CD4-positive, alpha-beta T cell treated with Interleukin-17A for 4 hours (primary cell): ENCODE measurements around the gene RTL1.

Experiments used
- DNase-seq: peaks from one replicate; pipeline ENCODE4 v3.0.0-alpha.2; 2020; ENCODE audit warnings: mixed read lengths

RTL1 gene

DNA sequence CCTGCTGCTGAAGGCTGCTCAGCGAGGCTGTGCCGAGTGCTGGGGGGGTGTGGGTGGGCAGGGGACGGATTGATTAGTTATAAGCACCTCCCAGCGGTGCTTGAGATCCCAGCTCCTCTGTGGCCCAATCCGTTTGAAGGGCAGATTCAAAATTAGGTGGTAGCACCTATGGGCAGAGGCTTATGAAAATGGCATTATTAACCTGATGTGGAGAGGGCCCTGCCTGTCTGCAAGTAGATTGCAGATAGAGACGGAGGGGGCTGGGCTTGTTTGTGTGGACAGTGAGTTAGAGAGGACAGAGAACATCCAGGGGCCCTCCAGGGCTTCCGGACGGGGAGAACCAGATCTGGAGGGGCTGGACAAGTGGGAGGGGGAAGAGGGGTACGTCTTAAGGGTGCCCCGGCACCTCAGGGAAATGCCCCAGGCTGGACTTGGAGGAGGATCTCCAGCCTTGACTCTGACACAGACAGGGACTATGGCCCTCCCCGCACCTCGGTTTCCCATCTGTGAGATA lies at the start of gene RTL1:
RTL1 (minus strand) TSS at position 51 of the 514 bp plus-strand sequence. CDS start 18,934 bp downstream, outside the sequence.
- DNase-seq: no peak

DNA sequence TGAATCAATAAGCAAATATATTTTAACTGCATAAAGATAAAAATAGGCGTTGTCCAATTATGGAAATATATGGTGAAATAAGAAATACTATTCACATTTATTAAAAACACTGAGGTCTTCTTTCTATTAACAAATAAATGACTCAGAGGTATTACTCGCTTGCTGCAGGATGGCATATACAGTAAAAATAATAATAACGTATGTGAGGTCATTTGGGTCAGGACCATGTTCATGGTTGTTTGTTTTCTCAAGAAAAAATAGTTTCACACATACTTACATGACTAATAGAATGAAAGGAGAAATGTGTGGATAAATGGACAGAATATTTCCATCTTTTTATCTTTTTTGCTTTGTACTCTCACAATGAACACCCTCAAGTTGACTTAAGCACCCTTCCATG lies 46.5 kb upstream of the RTL1 start:
- no peak for DNase-seq

DNA sequence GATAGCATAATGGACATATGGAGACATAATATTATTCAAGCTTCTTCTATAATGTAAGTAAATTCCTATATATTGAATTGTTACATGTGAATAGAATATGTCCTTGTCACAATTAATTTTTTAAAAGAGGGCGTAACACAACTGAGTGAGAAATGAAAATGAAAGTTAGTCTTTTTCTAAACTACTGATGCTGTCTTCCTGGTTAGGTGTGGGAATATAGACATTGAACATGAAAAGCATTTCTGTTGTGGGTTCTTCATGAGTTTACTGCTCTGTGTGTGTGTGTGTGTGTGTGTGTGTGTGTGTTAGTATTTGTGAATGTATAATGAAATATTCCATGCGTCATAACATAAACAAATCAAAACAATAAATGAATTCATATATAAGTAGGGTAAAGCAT lies 40.5 kb upstream of the RTL1 start:
- no peak for DNase-seq

DNA sequence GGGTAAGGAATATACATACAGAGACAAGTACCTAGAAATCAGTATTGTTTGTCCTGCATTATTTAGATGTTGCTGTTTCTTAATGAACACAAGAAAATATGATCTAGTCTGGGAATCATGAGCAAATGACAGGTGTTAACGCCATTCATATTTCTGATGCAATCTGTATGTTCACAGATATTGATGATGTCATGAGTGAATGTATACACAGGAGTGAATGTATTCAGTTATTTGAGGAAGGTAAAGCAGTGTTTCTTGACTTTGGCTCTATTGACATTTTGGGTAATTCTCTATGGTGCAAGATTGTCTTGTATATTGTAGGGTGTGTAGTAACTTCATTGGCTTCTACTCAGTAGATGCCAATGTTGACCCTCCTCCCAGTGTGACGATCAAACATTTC lies 26.7 kb upstream of the RTL1 start:
- DNase-seq: no peak

DNA sequence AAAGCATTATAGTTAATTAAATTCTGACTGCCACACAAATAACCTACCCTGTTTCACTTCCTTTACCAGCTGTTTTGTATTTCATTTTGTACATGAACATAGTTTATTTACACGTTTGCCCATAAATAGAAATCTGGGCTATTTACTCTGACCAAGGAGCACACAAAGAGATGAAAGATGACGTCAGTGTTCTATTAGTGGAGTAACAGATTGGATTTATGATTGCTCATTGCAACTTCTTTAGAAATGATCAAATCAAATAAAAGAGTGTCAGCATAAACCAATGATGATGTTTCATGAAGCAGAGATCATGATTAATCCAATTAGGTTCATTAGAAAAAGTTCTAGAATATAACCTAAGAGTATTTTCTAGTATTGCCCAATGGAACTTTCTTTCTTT lies 12.0 kb upstream of the RTL1 start:
- DNase-seq: no peak

DNA sequence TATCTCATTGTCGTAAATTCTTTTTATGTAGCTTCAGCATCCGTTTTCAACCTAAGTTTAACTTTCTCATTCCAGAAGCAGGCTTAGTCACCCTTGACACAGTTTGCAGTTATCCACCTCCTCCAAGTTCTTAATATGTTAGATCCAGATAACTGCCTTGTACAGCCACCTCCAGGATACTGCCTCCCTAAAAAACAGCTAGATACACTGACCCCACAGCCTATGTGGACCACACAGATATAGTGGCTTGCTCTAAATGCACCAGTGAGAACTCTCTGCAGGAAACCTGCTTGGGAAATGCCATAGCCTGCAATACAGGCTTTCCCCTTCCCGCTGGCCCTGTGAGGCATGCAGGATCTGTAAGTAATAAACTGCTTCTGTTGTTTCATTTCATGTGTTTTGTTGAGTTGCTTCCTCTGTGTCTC lies 11.1 kb upstream of the RTL1 start:
- no peak for DNase-seq

DNA sequence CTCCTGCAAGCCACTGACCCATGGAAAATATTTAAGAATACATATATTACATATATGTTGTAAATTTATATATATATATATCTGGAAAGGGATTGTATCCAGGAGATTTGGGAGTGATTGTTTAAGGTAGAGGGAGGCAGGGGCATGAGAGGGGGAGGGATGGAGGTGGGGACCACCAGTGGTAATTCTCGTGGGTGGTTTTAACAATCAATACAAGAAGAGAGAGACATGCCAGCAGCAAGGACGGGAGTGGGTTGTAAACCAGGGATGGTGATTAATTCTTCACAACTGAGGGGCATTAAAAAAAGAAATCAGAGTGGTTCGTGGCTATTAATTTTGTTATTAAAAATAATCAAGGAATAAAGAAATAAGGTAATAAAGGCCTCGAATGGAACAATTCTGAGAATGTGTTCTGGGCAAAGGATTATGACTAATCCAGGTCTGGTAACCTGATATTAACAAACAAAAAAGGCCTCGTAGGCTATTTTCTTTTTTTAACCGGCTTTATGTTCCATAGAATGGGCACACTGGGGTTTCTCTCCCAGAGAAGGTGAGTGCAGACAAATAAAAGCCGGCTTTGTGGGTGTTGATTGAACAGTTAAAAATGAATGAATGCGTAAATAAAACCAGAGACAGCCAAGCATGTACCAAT lies 8.3 kb upstream of the RTL1 start:
- no peak for DNase-seq

DNA sequence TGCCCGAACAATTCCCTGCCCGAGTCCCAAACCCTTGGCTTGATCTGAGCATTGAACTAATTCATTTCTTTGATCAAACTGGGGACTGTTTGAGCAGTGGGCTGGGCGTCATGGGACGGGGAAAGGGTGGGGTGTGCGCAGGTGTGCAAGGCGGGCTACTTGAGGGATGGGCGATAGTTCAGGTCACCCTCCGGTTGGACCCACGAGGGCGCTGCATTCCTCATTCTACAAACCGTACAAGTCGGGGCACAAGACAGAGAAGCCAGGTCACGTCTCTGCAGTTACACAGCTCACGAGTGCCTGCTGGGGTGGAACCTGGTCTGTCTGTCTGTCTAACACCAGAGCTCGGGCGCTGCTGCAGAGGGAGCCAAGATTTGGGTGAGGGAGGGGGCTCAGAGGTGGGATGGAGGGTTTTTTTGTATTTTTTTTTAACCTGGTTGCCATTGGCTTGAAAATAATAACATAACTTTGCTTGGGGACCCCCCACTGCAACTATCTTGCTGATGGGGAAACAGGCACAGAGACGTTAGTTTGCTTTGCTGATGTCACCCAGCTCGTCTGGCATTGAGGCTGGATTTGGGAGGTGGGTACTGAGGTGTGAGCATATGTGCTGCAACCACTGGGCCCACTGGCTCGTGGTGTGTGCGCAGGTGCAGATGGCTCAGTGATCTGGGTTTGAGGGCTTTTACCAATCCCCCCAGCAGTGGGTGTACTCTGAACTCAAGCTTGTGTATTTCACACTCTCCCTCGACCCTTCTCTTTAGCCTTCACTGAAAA lies 7.6 kb upstream of the RTL1 start:
- DNase-seq: no peak

DNA sequence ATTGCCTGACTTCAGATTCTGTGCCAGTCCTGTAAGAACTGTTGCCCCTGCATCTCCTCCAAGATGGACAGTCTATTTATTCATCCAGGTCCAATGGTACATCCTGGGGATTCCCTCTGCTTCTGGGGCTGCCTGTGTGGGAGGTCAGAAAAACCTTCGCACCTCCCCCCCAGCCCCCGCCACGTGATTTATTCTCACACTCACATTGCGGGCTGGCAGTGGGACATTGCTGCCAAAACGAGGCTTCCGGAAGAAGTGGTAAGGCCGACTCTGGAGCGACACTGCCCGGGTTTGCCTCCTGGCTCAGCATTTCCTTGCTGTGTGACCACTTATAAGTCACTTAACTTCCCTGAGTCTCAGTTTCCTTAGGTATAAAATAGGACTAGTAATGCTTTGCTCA lies 5.9 kb upstream of the RTL1 start:
- DNase-seq: no peak

DNA sequence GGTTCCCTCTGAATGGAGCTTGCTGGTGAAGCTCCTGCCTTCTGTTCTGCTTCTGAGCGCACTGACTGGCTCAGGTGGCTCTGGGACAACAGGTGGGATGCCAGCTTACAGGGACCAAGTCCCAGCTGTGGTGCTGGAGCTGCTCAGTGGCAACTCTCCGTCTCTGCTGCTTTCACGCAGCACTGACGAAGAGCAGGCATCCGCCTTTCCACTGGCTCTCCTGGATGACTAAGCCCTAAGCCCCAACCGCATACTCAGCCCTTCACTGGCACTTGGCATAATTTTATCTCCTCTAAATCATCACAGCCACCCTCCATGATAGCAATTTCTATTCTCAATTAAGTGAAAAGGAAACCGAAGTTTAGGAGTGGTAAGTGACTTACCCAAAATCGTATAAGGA lies 3.7 kb upstream of the RTL1 start:
- no peak for DNase-seq

DNA sequence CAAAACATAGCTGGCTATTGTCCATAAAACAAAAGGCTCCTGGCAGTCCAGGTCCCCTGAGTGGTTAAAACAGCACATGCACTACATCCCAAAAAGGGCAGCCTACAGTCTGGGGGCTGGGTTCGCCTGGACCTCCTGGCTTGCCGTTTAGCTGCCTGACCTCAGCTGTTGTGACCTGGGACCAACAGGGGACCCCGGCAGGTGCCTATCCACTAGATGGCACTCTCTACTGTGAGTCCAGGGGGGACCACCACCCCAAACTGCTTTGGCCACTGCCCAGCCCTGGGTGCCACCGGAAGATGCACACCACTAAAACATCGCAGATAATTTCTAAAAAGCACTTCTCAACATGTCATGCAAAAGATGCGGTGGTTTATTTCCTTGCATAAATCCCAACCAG lies 2.9 kb upstream of the RTL1 start:
- no peak for DNase-seq

DNA sequence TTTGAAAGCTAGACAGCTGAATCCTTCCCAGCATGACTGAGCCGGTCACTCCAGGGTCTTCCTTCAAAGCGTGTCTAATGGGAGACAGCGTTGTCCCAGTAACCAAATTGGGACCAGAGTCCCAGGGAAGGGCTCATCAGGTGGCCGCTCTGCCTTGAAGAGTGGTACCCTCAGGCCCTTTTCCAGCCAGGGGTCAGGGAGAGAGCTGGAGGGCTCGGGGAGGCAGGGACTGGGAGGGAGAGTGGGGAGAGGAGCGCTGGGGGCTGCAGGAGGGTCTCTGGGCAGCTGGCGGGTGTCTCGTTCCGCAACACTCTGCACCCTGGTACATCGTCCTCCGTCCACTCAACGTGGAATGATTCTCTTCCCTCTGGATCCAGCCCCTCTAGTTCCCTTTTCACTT lies 1.6 kb upstream of the RTL1 start:
- DNase-seq: no peak

DNA sequence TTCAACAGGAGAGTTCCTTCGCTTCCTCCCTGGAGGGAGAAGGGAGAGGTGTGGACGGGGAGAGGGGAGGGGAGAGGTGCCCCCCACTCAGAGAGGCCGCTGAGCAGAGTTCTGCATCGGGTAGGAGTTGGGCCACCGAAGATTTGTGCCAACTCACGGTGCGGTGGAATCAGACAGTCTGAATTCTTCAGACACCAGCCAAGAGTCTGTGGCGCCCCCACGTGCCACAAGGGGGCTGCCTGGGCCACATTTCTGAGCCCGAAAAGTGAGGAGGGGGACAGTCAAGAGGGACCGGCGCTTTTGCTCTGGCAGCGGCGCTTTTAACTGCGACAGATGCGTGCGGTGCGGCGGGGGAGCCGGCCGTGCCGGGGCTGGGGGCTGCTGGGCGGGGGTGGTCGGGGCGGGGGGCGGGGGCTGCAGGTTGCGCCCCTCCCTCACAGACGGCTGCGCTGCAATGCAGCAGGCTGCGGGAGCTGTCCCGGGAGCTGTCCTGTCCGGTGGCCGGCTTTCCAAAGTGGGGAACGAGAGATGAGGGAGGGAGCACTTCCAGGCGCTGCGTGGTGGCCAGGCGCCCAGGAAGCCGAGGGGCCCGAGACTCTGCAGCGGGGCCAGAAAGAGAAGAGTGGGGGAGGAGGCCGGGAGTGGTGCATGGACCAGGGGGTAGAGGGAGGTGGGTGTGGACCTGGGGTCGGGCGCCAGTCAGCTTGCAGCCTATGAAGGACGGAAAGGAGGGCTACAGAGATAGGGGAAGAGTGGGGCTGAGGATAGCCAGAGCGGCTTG lies 975 bp upstream of the RTL1 start:
- DNase-seq: no peak

DNA sequence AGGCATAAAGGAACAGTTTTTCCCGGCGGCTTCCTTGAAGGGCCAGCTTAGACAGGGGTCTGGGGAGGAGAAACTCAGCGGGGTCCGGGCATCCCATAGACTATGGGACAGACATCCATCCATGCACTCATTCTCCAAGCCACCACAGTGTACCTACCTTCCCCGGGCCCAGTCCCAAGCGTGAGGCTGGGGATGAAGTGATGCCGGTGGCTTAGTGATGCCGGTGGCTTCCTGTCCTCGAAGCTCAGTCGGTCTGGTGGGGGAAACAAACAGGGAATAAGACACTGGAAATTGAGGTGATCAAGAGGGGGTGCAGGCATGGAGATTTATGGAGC lies 421 bp downstream of the RTL1 start:
- no peak for DNase-seq

DNA sequence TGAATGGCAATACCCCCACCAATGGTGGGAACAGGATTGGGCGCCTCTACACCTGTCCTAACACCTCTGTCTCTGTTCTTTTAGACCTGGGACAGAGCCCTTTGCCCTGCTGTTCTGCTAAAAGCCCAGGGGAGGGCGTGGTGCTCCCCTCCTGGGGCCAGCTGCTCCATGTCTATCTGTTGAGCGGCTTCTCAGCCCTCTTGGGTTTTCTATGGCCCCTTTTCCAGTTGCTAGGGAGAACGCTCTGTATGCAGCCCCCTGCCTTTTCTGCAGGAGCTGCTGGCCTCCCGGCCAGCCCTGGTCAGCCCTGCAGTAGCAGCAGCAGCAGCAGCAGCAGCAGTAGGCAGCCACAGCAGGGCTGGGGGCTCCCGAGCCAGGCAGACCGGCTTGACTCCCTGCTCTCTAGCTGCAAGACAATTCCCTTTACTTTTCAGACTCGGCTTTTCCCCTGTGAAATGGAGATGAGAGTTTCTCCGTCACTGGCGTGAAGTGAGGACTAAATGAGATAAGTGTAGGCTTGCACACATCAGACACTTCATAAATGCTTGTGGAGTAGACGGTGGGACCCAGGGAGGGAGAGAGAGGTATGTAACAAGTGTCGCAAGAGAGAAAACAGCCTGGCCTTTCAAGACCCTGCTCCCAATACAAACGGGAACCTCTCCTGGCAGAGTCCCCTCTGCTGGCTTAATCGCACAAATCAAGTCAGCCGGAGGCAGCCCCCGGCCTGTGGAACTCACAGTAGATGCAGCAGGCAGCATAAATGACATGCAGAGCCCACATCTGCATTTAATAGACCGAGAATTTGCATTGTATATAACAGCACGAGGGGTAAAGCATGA lies 1.0 kb downstream of the RTL1 start:
- no peak for DNase-seq

DNA sequence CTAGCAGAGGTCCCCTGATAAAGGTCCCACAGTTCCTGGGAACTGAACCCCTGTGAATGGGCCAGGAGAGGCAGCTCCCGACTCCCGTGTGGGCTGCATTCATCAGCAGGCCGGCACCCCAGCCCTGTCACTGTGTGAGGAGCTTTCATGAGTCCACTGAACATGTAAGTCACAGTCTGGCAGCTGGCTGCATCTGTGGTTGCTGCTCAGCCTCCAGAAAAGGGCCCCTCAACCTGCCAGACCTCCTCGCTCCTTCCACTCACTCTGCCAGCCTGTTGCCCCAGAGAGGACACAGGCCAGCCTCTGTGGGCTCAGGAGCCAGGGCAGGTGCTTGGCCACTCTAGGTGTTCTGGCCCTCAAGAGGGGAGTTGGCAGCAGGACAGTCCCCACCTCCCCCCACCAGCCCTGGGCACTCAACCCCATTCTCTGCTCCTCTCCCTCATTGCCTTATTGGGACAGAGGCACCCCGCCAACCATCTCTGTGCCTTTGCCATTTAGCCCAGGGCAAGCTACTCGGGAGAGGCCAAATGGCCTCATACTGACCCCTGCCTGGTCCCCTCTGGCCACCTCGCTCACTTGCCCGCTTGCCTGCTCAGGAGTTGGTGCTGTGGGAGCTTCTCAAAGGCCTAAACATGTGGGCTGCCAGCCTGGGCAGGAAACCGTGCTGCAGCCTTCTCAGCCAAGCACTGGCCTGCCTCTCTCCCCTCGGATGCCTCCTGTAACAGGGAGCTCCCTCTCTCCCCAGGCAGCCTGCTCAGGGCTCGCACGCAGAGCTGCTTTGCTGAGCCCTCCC lies 1.9 kb downstream of the RTL1 start:
- DNase-seq: no peak

DNA sequence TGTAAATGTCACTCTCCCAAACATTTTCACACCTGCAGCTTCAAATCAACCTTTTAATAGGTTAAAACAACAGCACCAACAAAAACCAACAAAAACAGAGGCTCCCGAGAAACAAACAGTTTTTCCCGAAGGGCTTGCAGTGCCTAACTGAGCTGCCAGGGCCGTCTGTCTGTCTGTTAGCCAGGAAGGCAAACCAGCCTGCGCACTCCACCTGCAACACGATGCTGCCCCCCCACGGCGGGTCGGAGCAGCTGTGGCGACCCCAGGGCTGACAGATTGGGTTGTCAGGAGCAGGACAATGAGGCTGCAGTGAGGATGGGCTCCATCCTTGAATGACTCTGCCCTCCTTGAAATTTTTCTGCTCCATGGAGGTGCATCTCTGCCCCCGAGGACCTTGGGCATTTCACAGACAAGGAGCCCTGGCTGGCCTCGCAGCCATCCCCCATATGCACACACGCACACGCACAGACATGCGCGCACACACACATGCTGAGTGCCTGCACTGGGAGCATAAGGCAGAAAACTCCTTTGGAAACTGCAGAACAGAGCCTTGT lies 2.6 kb downstream of the RTL1 start:
- no peak for DNase-seq

DNA sequence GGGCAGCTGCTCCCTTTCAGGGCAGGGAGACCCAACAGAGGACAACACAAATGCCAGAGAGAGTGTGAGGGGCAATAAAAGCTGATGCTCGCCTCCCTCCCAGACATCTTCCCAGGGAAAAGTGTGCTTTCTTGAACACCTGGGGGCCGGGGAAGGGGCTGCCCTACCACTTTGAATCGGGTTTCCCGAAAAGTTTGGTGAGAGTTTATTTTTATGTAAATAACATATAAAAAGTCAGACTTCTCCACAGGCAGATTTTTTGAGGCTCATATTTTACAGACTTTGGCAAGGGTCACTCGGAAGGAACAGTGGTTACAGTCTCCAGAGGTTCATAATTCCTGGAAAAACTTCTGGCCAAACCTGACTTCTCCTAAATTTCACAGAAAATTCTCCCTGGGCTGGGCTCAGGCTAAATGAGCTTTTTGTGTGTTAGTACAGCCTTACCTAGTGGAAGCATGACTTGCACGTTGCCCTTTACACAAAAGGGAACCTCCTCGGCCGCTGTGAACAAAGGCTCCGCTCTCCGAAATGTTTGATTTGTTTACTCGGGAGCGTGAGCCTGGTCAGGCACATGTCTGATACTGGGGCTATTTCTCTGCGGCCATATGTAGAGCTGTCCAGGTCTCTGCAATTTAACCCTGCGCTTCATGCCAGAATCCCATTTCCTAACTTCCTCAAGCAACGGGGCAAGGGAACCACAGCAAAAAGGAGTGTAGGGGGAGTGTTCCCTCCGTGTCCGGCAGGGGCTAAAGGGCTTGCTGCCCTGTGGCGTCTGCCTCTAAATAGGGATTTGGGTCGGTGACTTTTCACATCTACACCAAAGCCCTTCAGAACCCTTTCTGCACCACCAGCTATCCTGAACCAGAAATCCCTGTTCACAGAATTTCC lies 3.4 kb downstream of the RTL1 start:
- DNase-seq: no peak

DNA sequence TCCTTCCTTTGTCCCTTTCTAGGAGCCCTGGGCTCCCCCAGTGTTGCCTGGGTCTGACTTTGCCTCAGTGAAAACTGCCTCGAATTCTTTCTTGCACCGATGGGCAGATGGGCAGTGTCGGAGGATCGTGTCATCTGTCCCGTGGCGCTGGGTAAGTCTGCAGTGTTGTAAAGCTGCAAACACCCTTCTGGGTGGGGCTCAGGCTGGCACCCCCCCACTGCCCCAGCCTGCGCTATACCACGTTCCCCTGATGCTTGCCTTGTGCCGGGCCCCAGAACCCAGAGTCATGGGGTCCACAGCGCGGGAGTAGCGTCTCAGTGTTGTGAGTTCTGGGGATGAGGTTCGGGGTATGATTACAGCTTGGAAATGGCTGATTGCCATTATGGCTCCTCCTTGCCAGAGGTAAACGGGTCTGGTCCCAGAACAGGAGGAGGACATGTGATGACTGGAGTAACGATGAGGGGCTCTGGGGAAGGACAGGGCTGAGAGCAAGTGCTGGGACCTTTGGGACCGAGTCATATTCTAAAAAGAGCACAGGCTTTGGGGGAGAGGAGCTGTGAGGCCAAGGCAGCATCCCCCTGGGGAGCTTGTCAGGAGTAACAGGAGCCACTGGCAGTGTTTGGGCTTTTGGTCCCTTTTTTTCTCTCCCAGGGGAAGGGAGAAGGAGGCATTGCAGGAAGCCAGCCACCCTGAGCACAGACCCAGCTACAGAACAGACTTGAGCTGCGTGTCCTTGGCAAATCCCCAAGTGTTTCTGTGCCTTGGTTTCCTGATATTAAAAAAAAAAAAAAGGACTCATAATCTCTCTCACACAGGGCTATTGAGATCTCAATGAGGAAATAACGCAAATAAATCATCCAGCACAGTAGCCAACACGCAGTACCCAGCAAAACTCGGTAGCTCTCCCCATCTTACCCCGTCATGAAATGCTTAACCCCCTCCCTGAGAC lies 4.3 kb downstream of the RTL1 start:
- DNase-seq: no peak
